ENCODE data around the gene COL7A1.

- TF ChIP-seq POLR2A (IDR thresholded peaks at IDR 0.05) (no peak), CTCF (IDR thresholded peaks at IDR 0.05) (no peak)
Observed at GRCh38 chr3:48623851-48624547, 28.9 kb upstream of the COL7A1 start.
